Small intestine (tissue), 7 donors: ENCODE data around the gene BET1. TPM values are rescaled to one million over a fixed set of nuclear protein-coding genes. Genes with fewer than 3 reads are reported as not detected.
"Not testable (repeated sequence)": the region's sequence is repeated elsewhere in the genome, so short reads cannot be mapped to it uniquely, and the experiment has no call there.

Source experiments
- DNase-seq, 2 donors: peaks; one replicate each; pipeline versions ENCODE4 v3.0.0 to v3.0.0-alpha.2; 2013
- FAIRE-seq: peaks from 2 replicates; lab custom pipeline; 2012; peaks lifted over from hg19 to GRCh38; lab: Jason Lieb, UNC
- H3K27ac ChIP-seq, 3 donors: one replicate each; pipeline ENCODE4 v1.5.1; 2013; ENCODE audit warnings: low read length in 2 of 3, mild to moderate bottlenecking in 2 of 3, control low read depth in 1 of 3, inconsistent platforms in 1 of 3, low read depth in 1 of 3, moderate library complexity in 1 of 3
- H3K27me3 ChIP-seq, 3 donors: one replicate each; pipeline ENCODE4 v1.6.1; 2013; ENCODE audit warnings: low read length in 3 of 3, inconsistent platforms in 1 of 3; ENCODE audit not compliant: control insufficient read depth in 3 of 3, insufficient read depth in 3 of 3
- H3K36me3 ChIP-seq, 3 donors: one replicate each; pipeline ENCODE4 v1.6.1; 2013; ENCODE audit warnings: low read length in 3 of 3, inconsistent platforms in 1 of 3, low read depth in 1 of 3, mild to moderate bottlenecking in 1 of 3, moderate library complexity in 1 of 3; ENCODE audit not compliant: control insufficient read depth in 3 of 3, insufficient read depth in 2 of 3
- H3K4me1 ChIP-seq, 3 donors: one replicate each; pipeline ENCODE4 v1.6.1; 2013; ENCODE audit warnings: low read length in 2 of 3, inconsistent platforms in 1 of 3, low read depth in 1 of 3, mild to moderate bottlenecking in 1 of 3, moderate library complexity in 1 of 3; ENCODE audit not compliant: control insufficient read depth in 3 of 3, insufficient read depth in 2 of 3
- H3K4me3 ChIP-seq, 3 donors: one replicate each; pipeline ENCODE4 v1.5.1; 2013; ENCODE audit warnings: low read length in 3 of 3, control low read depth in 1 of 3, inconsistent platforms in 1 of 3, low read depth in 1 of 3, mild to moderate bottlenecking in 1 of 3, moderate library complexity in 1 of 3
- H3K9me3 ChIP-seq, 2 donors: one replicate each; pipeline ENCODE4 v1.6.1; 2013; ENCODE audit warnings: low read depth in 1 of 2, low read length in 1 of 2; ENCODE audit not compliant: control insufficient read depth in 2 of 2, insufficient read depth in 1 of 2
- WGBS, 3 donors: extraction: QIAGEN DNeasy Blood & Tissue Kit; methylation state at CpG; one replicate each; pipeline ENCODE4 v1.1.7; 2013; 5-methylcytosine and 5-hydroxymethylcytosine counted together
- polyA plus RNA-seq, 4 donors: library from polyadenylated mRNA; stranded (reverse) in 3 of 4; unstranded in 1 of 4; fragments of 200-250 nt in 3 of 4; fragments of 120-200 nt in 1 of 4; gene quantifications; one replicate each; pipeline versions ENCODE4 v1.2.1 to v1.2.3, GENCODE V29; 2013
- donor health status: healthy with polysubstance abuse.
- donor health status: control.
- donor health status: control.
- donor health status: Bipolar disorder and iron deficiency.
- donor health status: healthy.

The BET1 gene
- polyA plus RNA-seq, 4 donors = 22.4 to 78.5 (median 47.2) TPM

GRCh38 chr7:94030634-94031033 is 26.5 kb upstream of the BET1 start:
- Histone ChIP-seq H3K4me3 (no peak overlapping the region), H3K27ac (no peak overlapping the region), H3K27me3 (no peaks in the 10 kb centered on the region), H3K9me3 (no peaks in the 10 kb centered on the region), H3K36me3 (no peaks in the 10 kb centered on the region), H3K4me1 (no peaks in the 10 kb centered on the region)
- 64 to 76% (median 75%) methylated on average over 3 of the region's 3 CpGs for WGBS, 3 donors
- no peak for FAIRE-seq
- no peak for DNase-seq

- H3K27me3 ChIP-seq = no peaks in the 10 kb centered on the region
- no peaks in the 10 kb centered on the region for H3K9me3 ChIP-seq
- no peak overlapping the region for H3K4me3 ChIP-seq
- no peaks in the 10 kb centered on the region for H3K4me1 ChIP-seq
- H3K36me3 ChIP-seq = no peaks in the 10 kb centered on the region
- FAIRE-seq (no peak), DNase-seq (no peak)
- 72 to 78% (median 75%) methylated on average over 3 of the region's 3 CpGs for WGBS, 3 donors
- H3K27ac ChIP-seq = no peak overlapping the region
These were observed 25.8 kb upstream of the BET1 start for GRCh38 chr7:94029976-94030375.

GRCh38 chr7:94028768-94029167 is 24.6 kb upstream of the BET1 start:
- H3K36me3 ChIP-seq = no peaks in the 10 kb centered on the region
- no peak overlapping the region for H3K27ac ChIP-seq
- no peaks in the 10 kb centered on the region for H3K27me3 ChIP-seq
- no peak overlapping the region for H3K4me3 ChIP-seq
- WGBS, 3 donors = 87 to 94% (median 92%) methylated on average over 1 of the region's 1 CpG
- FAIRE-seq (no peak), DNase-seq (no peak)
- H3K9me3 ChIP-seq = no peaks in the 10 kb centered on the region
- H3K4me1 ChIP-seq = no peaks in the 10 kb centered on the region

GRCh38 chr7:94026619-94027018 is 22.5 kb upstream of the BET1 start:
- not testable (repeated sequence) for FAIRE-seq, H3K4me3 ChIP-seq, H3K36me3 ChIP-seq, H3K27ac ChIP-seq, H3K27me3 ChIP-seq, DNase-seq, H3K9me3 ChIP-seq, H3K4me1 ChIP-seq
- 94 to 98% (median 94%) methylated on average over 2 of the region's 2 CpGs for WGBS, 3 donors

- no peak overlapping the region for H3K4me3 ChIP-seq
- no peak for FAIRE-seq
- 45 to 51% (median 48%) methylated on average over 3 of the region's 3 CpGs for WGBS, 3 donors
These were observed 18.4 kb upstream of the BET1 start for GRCh38 chr7:94022550-94022949.

GRCh38 chr7:94016786-94017185 is 12.6 kb upstream of the BET1 start:
- WGBS, 3 donors = 11 to 63% (median 17%) methylated on average over 1 of the region's 1 CpG
- FAIRE-seq (no peak), DNase-seq (peak; percentile 54 to 69)
- Histone ChIP-seq H3K27me3 (no peaks in the 10 kb centered on the region), H3K4me3 (no peak overlapping the region), H3K4me1 (no peaks in the 10 kb centered on the region), H3K36me3 (no peaks in the 10 kb centered on the region), H3K9me3 (no peaks in the 10 kb centered on the region), H3K27ac (no peak overlapping the region)

More at GRCh38 chr7:94022550-94022949, 18.4 kb upstream of the BET1 start:
- DNase-seq = no peak
- Histone ChIP-seq H3K9me3 (no peaks in the 10 kb centered on the region), H3K36me3 (no peaks in the 10 kb centered on the region), H3K4me1 (no peaks in the 10 kb centered on the region), H3K27ac (no peak overlapping the region), H3K27me3 (no peaks in the 10 kb centered on the region)

GRCh38 chr7:94015538-94015937 is 11.4 kb upstream of the BET1 start:
- Histone ChIP-seq H3K27me3 (no peaks in the 10 kb centered on the region), H3K27ac (no peak overlapping the region), H3K4me1 (no peaks in the 10 kb centered on the region), H3K9me3 (no peaks in the 10 kb centered on the region), H3K4me3 (no peak overlapping the region), H3K36me3 (no peaks in the 10 kb centered on the region)
- FAIRE-seq (peak; percentile 30), DNase-seq (no peak)

GRCh38 chr7:94012746-94013145 is 8.6 kb upstream of the BET1 start:
- H3K27me3 ChIP-seq = no peaks in the 10 kb centered on the region
- no peak for FAIRE-seq
- H3K36me3 ChIP-seq = no peaks in the 10 kb centered on the region
- no peaks in the 10 kb centered on the region for H3K9me3 ChIP-seq
- DNase-seq = no peak
- H3K4me3 ChIP-seq = no peak overlapping the region
- H3K27ac ChIP-seq = no peak overlapping the region
- WGBS, 3 donors = 56 to 81% (median 81%) methylated on average over 1 of the region's 1 CpG
- no peaks in the 10 kb centered on the region for H3K4me1 ChIP-seq

GRCh38 chr7:94011714-94012353 is 7.7 kb upstream of the BET1 start:
- DNase-seq = no peak
- no peak for FAIRE-seq
- H3K4me1 ChIP-seq = no peaks in the 10 kb centered on the region
- no peaks in the 10 kb centered on the region for H3K9me3 ChIP-seq
- H3K27me3 ChIP-seq = peaks cover 0 to 2% (median 0%) of the 10 kb centered on the region in 3 donors
- 93 to 95% (median 93%) methylated on average over 33 to 35 of the region's 35 CpGs for WGBS, 3 donors
- H3K27ac ChIP-seq = no peak overlapping the region
- H3K36me3 ChIP-seq = no peaks in the 10 kb centered on the region
- H3K4me3 ChIP-seq = no peak overlapping the region
